Mesendoderm (in vitro differentiated cells): ENCODE measurements around the gene NUAK1.

Experiments
- DNase-seq: peaks from one replicate; pipeline ENCODE4 v3.0.0; 2013
- H2AK5ac ChIP-seq: 2 replicates; pipeline ENCODE4 v1.6.1; 2013; ENCODE audit warnings: low read length, inconsistent platforms
- H2BK120ac ChIP-seq: 2 replicates; pipeline ENCODE4 v1.6.1; 2013; ENCODE audit warnings: low read depth, mild to moderate bottlenecking, low read length, moderate library complexity, mixed read lengths
- H2BK15ac ChIP-seq: replicated peaks from 2 replicates; pipeline ENCODE4 v1.6.1; 2013; ENCODE audit warnings: low read depth, mild to moderate bottlenecking, moderate library complexity
- H2BK5ac ChIP-seq: 2 replicates; pipeline ENCODE4 v1.6.1; 2013; ENCODE audit warnings: low read length, inconsistent platforms
- H3K18ac ChIP-seq: 2 replicates; pipeline ENCODE4 v1.6.1; 2013; ENCODE audit warnings: mild to moderate bottlenecking, low read length, mixed read lengths
- H3K23ac ChIP-seq: one replicate; pipeline ENCODE4 v1.6.1; 2013; ENCODE audit warnings: low read length
- H3K27ac ChIP-seq: 2 replicates; pipeline ENCODE4 v1.5.1; 2013; ENCODE audit warnings: low read depth, mild to moderate bottlenecking, inconsistent platforms, low read length, moderate library complexity
- H3K27me3 ChIP-seq: 2 replicates; pipeline ENCODE4 v1.6.1; 2013; ENCODE audit warnings: low read length, control low read depth, mild to moderate bottlenecking, inconsistent platforms; ENCODE audit not compliant: insufficient read depth, poor library complexity
- H3K36me3 ChIP-seq: 2 replicates; pipeline ENCODE4 v1.6.1; 2013; ENCODE audit warnings: low read length, inconsistent platforms; ENCODE audit not compliant: control insufficient read depth, insufficient read depth
- H3K4ac ChIP-seq: one replicate; pipeline ENCODE4 v1.6.1; 2013; ENCODE audit warnings: low read depth, mild to moderate bottlenecking, low read length, moderate library complexity
- H3K4me1 ChIP-seq: 2 replicates; pipeline ENCODE4 v1.6.1; 2013; ENCODE audit warnings: low read depth, low read length, inconsistent platforms; ENCODE audit not compliant: control insufficient read depth
- H3K4me2 ChIP-seq: 2 replicates; pipeline ENCODE4 v1.6.1; 2013; ENCODE audit warnings: low read length
- H3K4me3 ChIP-seq: 2 replicates; pipeline ENCODE4 v1.5.1; 2013; ENCODE audit warnings: mild to moderate bottlenecking, low read length
- H3K56ac ChIP-seq: one replicate; pipeline ENCODE4 v1.6.1; 2013; ENCODE audit warnings: low read length
- H3K79me1 ChIP-seq: 2 replicates; pipeline ENCODE4 v1.6.1; 2013; ENCODE audit warnings: low read length, inconsistent platforms
- H3K79me2 ChIP-seq: 2 replicates; pipeline ENCODE4 v1.6.1; 2013; ENCODE audit warnings: mild to moderate bottlenecking, low read length; ENCODE audit not compliant: control insufficient read depth, insufficient read depth
- H3K9ac ChIP-seq: 2 replicates; pipeline ENCODE4 v1.6.1; 2013; ENCODE audit warnings: low read length, inconsistent platforms
- H4K5ac ChIP-seq: one replicate; pipeline ENCODE4 v1.6.1; 2013; ENCODE audit warnings: low read length
- H4K8ac ChIP-seq: one replicate; pipeline ENCODE4 v1.6.1; 2013; ENCODE audit warnings: low read depth, mild to moderate bottlenecking, control low read depth, low read length, moderate library complexity
- WGBS: extraction: QIAGEN DNeasy Blood & Tissue Kit; methylation state at CpG from one replicate; pipeline ENCODE4 v1.1.7; 2013; ENCODE audit warnings: low lambda C conversion rate, missing lambda C conversion rate; ENCODE audit not compliant: insufficient coverage; ENCODE audit errors: extremely low coverage; 5-methylcytosine and 5-hydroxymethylcytosine counted together

The NUAK1 gene

GRCh38 chr12:106074706-106075392, 63.9 kb downstream of the NUAK1 start:
- no peak overlapping the region for H3K27ac ChIP-seq
- H2AK5ac ChIP-seq: no peak overlapping the region
- no peak overlapping the region for H2BK15ac ChIP-seq
- no peak overlapping the region for H4K8ac ChIP-seq
- H3K4ac ChIP-seq: no peak overlapping the region
- H3K23ac ChIP-seq: no peak overlapping the region
- peaks cover 10% of the 10 kb centered on the region for H3K79me1 ChIP-seq
- no peak for DNase-seq
- H2BK120ac ChIP-seq: no peak overlapping the region
- H3K4me1 ChIP-seq: peaks cover 2% of the 10 kb centered on the region
- no peak overlapping the region for H3K4me2 ChIP-seq
- H4K5ac ChIP-seq: no peak overlapping the region
- peaks cover 2% of the 10 kb centered on the region for H3K79me2 ChIP-seq
- no peak overlapping the region for H3K18ac ChIP-seq
- no peak overlapping the region for H3K56ac ChIP-seq
- no peak overlapping the region for H3K4me3 ChIP-seq
- H3K9ac ChIP-seq: no peak overlapping the region
- no peaks in the 10 kb centered on the region for H3K27me3 ChIP-seq
- no peak overlapping the region for H2BK5ac ChIP-seq
- peaks cover 6% of the 10 kb centered on the region for H3K36me3 ChIP-seq
- WGBS: no CpG with 5 or more reads among the region's 11 CpGs

GRCh38 chr12:106074361-106074705, 64.4 kb downstream of the NUAK1 start:
- no peak for DNase-seq
- no CpG with 5 or more reads among the region's 1 CpG for WGBS
- H3K79me1 ChIP-seq: peaks cover 7% of the 10 kb centered on the region
- no peak overlapping the region for H3K4me2 ChIP-seq
- H2BK5ac ChIP-seq: no peak overlapping the region
- H4K8ac ChIP-seq: no peak overlapping the region
- no peak overlapping the region for H2AK5ac ChIP-seq
- no peak overlapping the region for H3K27ac ChIP-seq
- no peak overlapping the region for H3K56ac ChIP-seq
- H3K36me3 ChIP-seq: peaks cover 5% of the 10 kb centered on the region
- H3K4ac ChIP-seq: no peak overlapping the region
- no peak overlapping the region for H2BK120ac ChIP-seq
- H3K79me2 ChIP-seq: peaks cover 2% of the 10 kb centered on the region
- H2BK15ac ChIP-seq: no peak overlapping the region
- no peak overlapping the region for H3K9ac ChIP-seq
- H3K18ac ChIP-seq: no peak overlapping the region
- H3K27me3 ChIP-seq: no peaks in the 10 kb centered on the region
- H3K4me3 ChIP-seq: no peak overlapping the region
- H3K23ac ChIP-seq: no peak overlapping the region
- H4K5ac ChIP-seq: no peak overlapping the region
- no peaks in the 10 kb centered on the region for H3K4me1 ChIP-seq

- H4K8ac ChIP-seq: no peak overlapping the region
- H2BK5ac ChIP-seq: no peak overlapping the region
- H3K23ac ChIP-seq: no peak overlapping the region
- H3K27ac ChIP-seq: no peak overlapping the region
- no peak overlapping the region for H4K5ac ChIP-seq
- no peak overlapping the region for H3K18ac ChIP-seq
- DNase-seq: no peak
- no peak overlapping the region for H3K4me3 ChIP-seq
- peaks cover 3% of the 10 kb centered on the region for H3K79me1 ChIP-seq
- H3K79me2 ChIP-seq: peaks cover 2% of the 10 kb centered on the region
- H3K4ac ChIP-seq: no peak overlapping the region
- no peak overlapping the region for H2BK120ac ChIP-seq
- no peak overlapping the region for H2BK15ac ChIP-seq
- WGBS: no CpG with 5 or more reads among the region's 3 CpGs
- H3K4me1 ChIP-seq: no peaks in the 10 kb centered on the region
- no peak overlapping the region for H3K56ac ChIP-seq
- H3K36me3 ChIP-seq: peaks cover 1% of the 10 kb centered on the region
- H2AK5ac ChIP-seq: no peak overlapping the region
- H3K4me2 ChIP-seq: no peak overlapping the region
- H3K27me3 ChIP-seq: no peaks in the 10 kb centered on the region
- H3K9ac ChIP-seq: no peak overlapping the region
Measured at GRCh38 chr12:106073179-106073578, 65.6 kb downstream of the NUAK1 start.

- no peaks in the 10 kb centered on the region for H3K4me1 ChIP-seq
Measured at GRCh38 chr12:106072751-106073150, 66.0 kb downstream of the NUAK1 start.

GRCh38 chr12:106071686-106072085, 67.1 kb downstream of the NUAK1 start:
- Histone ChIP-seq H3K79me2 (no peaks in the 10 kb centered on the region), H2BK120ac (no peak overlapping the region), H3K56ac (no peak overlapping the region), H3K27ac (no peak overlapping the region), H3K4me1 (no peaks in the 10 kb centered on the region), H3K36me3 (peaks cover 1% of the 10 kb centered on the region), H3K18ac (no peak overlapping the region), H3K4me2 (no peak overlapping the region), H4K8ac (no peak overlapping the region), H2BK5ac (no peak overlapping the region), H2AK5ac (no peak overlapping the region), H3K79me1 (no peaks in the 10 kb centered on the region), H4K5ac (no peak overlapping the region), H3K9ac (no peak overlapping the region), H2BK15ac (no peak overlapping the region), H3K4ac (no peak overlapping the region), H3K23ac (no peak overlapping the region), H3K4me3 (no peak overlapping the region), H3K27me3 (no peaks in the 10 kb centered on the region)
- WGBS: no CpG with 5 or more reads among the region's 4 CpGs
- DNase-seq: no peak

More at GRCh38 chr12:106072751-106073150, 66.0 kb downstream of the NUAK1 start:
- Histone ChIP-seq H2BK120ac (no peak overlapping the region), H2BK5ac (no peak overlapping the region), H3K23ac (no peak overlapping the region), H3K18ac (no peak overlapping the region), H2BK15ac (no peak overlapping the region), H3K4me2 (no peak overlapping the region), H3K36me3 (peaks cover 1% of the 10 kb centered on the region), H4K8ac (no peak overlapping the region), H3K79me2 (peaks cover 2% of the 10 kb centered on the region), H3K4ac (no peak overlapping the region), H3K27me3 (no peaks in the 10 kb centered on the region), H3K27ac (no peak overlapping the region), H3K56ac (no peak overlapping the region), H2AK5ac (no peak overlapping the region), H3K9ac (no peak overlapping the region), H3K4me3 (no peak overlapping the region), H3K79me1 (peaks cover 3% of the 10 kb centered on the region), H4K5ac (no peak overlapping the region)
- WGBS: no CpG with 5 or more reads among the region's 2 CpGs
- DNase-seq: no peak

- Histone ChIP-seq H3K23ac (no peak overlapping the region), H3K4me1 (no peaks in the 10 kb centered on the region), H3K4me3 (no peak overlapping the region), H3K27me3 (no peaks in the 10 kb centered on the region), H3K56ac (no peak overlapping the region), H3K4ac (no peak overlapping the region), H3K36me3 (peaks cover 4% of the 10 kb centered on the region), H3K79me2 (no peaks in the 10 kb centered on the region), H3K27ac (no peak overlapping the region), H4K8ac (no peak overlapping the region), H3K79me1 (no peaks in the 10 kb centered on the region), H3K18ac (no peak overlapping the region), H2BK15ac (no peak overlapping the region), H2AK5ac (no peak overlapping the region), H4K5ac (no peak overlapping the region), H3K9ac (no peak overlapping the region), H3K4me2 (no peak overlapping the region), H2BK120ac (no peak overlapping the region), H2BK5ac (no peak overlapping the region)
- DNase-seq: no peak
- WGBS: no CpG with 5 or more reads among the region's 6 CpGs
Measured at GRCh38 chr12:106070611-106071010, 68.1 kb downstream of the NUAK1 start.
